GM12878 (cell line): ENCODE measurements around the gene EIF5. TPM values are rescaled to one million over a fixed set of nuclear protein-coding genes. Genes with fewer than 3 reads are reported as not detected.

Experiments used
- ATAC-seq: fragments of 200-7000 bp; cut with Tn5 transposase; 3 replicates; pipeline ENCODE4 v1.9.1; 2020; ENCODE audit warnings: mild to moderate bottlenecking, moderate library complexity
- BruUV-seq: library from RNA; stranded (reverse); fragments of 400-500 nt; replicated peaks from 2 replicates; lab custom pipeline; 2021; lab: Mats Ljungman, UMichigan
- CTCF ChIA-PET: fragments of 300-600 bp; sonication (Branson Sonifier 250); formaldehyde crosslinking; extraction: SDS; loops from one replicate; lab custom pipeline; 2021; ENCODE audit warnings: inconsistent platforms; lab: Yijun Ruan, JAX
- POLR2A ChIA-PET: fragments of 350-600 bp; formaldehyde crosslinking; extraction: SDS; loops from one replicate; lab custom pipeline; 2021; ENCODE audit warnings: inconsistent platforms; lab: Charles Lee
- RAD21 ChIA-PET: fragments of 300-600 bp; sonication (Branson Sonifier 250); formaldehyde crosslinking; loops from one replicate; lab custom pipeline; 2023; ENCODE audit warnings: antibody characterized with exemption; ENCODE audit not compliant: unreplicated experiment; lab: Charles Lee
- SMC1A ChIA-PET: fragments of 300-600 bp; sonication (Branson Sonifier 250); formaldehyde crosslinking; loops from one replicate; lab custom pipeline; 2023; ENCODE audit not compliant: unreplicated experiment, uncharacterized antibody; lab: Charles Lee
- DNase-seq: peaks from one replicate; pipeline ENCODE4 v3.0.0-alpha.2; 2011; ENCODE audit warnings: low read depth, low spot score
- FAIRE-seq: peaks from 3 replicates; lab custom pipeline; 2011; peaks lifted over from hg19 to GRCh38; lab: Jason Lieb, UNC
- H2AFZ ChIP-seq: 2 replicates; pipeline ENCODE4 v1.6.0; 2011; ENCODE audit warnings: low read depth, low read length, control low read depth; ENCODE audit not compliant: control insufficient read depth
- H3K27ac ChIP-seq: 2 replicates; pipeline ENCODE4 v1.5.1; 2011; ENCODE audit warnings: control low read depth; ENCODE audit not compliant: control insufficient read depth, insufficient read depth
- H3K27me3 ChIP-seq, 2 experiments: replicated peaks in 1 of 2; 2 replicates each; pipeline versions ENCODE4 v1.6.0 to v1.6.1; 2011; ENCODE audit warnings: low read length in 1 of 2; ENCODE audit not compliant: control insufficient read depth in 2 of 2, insufficient read depth in 2 of 2
- H3K36me3 ChIP-seq, 2 experiments: 2 replicates each; pipeline ENCODE4 v1.5.1; 2011; ENCODE audit warnings: low read length in 1 of 2; ENCODE audit not compliant: control insufficient read depth in 2 of 2, insufficient read depth in 2 of 2
- H3K4me1 ChIP-seq: 2 replicates; pipeline ENCODE4 v1.6.1; 2011; ENCODE audit warnings: mild to moderate bottlenecking, low read length, moderate library complexity, mixed read lengths; ENCODE audit not compliant: control insufficient read depth, insufficient read depth
- H3K4me2 ChIP-seq: 2 replicates; pipeline ENCODE4 v1.6.0; 2011; ENCODE audit warnings: control low read depth; ENCODE audit not compliant: control insufficient read depth, insufficient read depth
- H3K4me3 ChIP-seq: fragments of 200-600 bp; sonication (generic); 2 replicates; pipeline ENCODE4 v1.5.1; 2016
- H3K79me2 ChIP-seq: 2 replicates; pipeline ENCODE4 v1.6.0; 2011; ENCODE audit warnings: low read length; ENCODE audit not compliant: control insufficient read depth, insufficient read depth
- H3K9ac ChIP-seq: 2 replicates; pipeline ENCODE4 v1.8.0; 2011; ENCODE audit warnings: low read length, control low read depth, mixed read lengths; ENCODE audit not compliant: control insufficient read depth, insufficient read depth
- H3K9me3 ChIP-seq: replicated peaks from 3 replicates; pipeline ENCODE4 v1.5.1; 2011; ENCODE audit warnings: mild to moderate bottlenecking, low read length; ENCODE audit not compliant: control insufficient read depth, insufficient read depth
- H4K20me1 ChIP-seq: 2 replicates; pipeline ENCODE4 v1.6.0; 2011; ENCODE audit not compliant: control insufficient read depth, insufficient read depth
- ATF7 ChIP-seq: fragments of 450-650 bp; IDR thresholded peaks from 2 replicates; pipeline ENCODE4 v1.6.1; 2016; ENCODE audit warnings: low read depth, mild to moderate bottlenecking
- BRCA1 ChIP-seq: IDR thresholded peaks from 2 replicates; pipeline ENCODE4 v1.6.1; 2011; ENCODE audit warnings: low read depth, low read length, improper control_type of control experiment
- RUNX3 ChIP-seq: IDR thresholded peaks from 2 replicates; pipeline ENCODE4 v1.6.1; 2012; ENCODE audit warnings: low read length, inconsistent platforms
- SUPT20H ChIP-seq: IDR thresholded peaks from 2 replicates; pipeline ENCODE4 v1.6.1; 2011; ENCODE audit warnings: low read depth, mild to moderate bottlenecking, low read length, moderate library complexity, borderline replicate concordance; ENCODE audit not compliant: control insufficient read depth
- TBL1XR1 ChIP-seq: IDR thresholded peaks from 2 replicates; pipeline ENCODE4 v1.6.1; 2012; ENCODE audit warnings: low read depth, low read length, improper control_type of control experiment
- WGBS: methylation state at CpG from one replicate; pipeline ENCODE4 v1.1.6; 2016; ENCODE audit warnings: low lambda C conversion rate; ENCODE audit not compliant: insufficient replicate concordance, insufficient coverage; ENCODE audit errors: missing lambda C conversion rate; 5-methylcytosine and 5-hydroxymethylcytosine counted together
- in situ Hi-C: fragments of 300-500 bp; cut with MboI; formaldehyde crosslinking; loops from 9 replicates; pipeline ENCODE4 v1.14.3; 2018; ENCODE audit warnings: mixed read lengths
- intact Hi-C: fragments of 100-400 bp; cut with micrococcal nuclease; formaldehyde crosslinking; loops from one replicate; pipeline ENCODE4 v1.14.2; 2022; ENCODE audit not compliant: unreplicated experiment
- polyA plus RNA-seq, 11 experiments: library from polyadenylated mRNA; depleted of rRNA in 4 of 11; unstranded in 6 of 11; stranded (reverse) in 5 of 11; fragments of >200 nt; fragmentation: Nextera tagmentation in 4 of 11; fragmentation: Illumina TruSeq in 1 of 11; extraction: Ambion mirVana in 4 of 11; extraction: Trizol in 1 of 11; gene quantifications; 1 replicate in 1 of 11; 2 replicates in 10 of 11; pipeline versions ENCODE4 v1.2.1 to v1.2.3, GENCODE V29; 2011 to 2016; ENCODE audit warnings: inconsistent platforms in 2 of 11, missing spikeins in 2 of 11, low read depth in 1 of 11
- total RNA-seq, 4 experiments: library from RNA; depleted of rRNA in 3 of 4; stranded (reverse); fragments of >200 nt in 3 of 4; fragmentation: Illumina TruSeq in 1 of 4; extraction: Trizol in 1 of 4; gene quantifications; 2 replicates each; pipeline versions ENCODE4 v1.2.1 to v1.2.3, GENCODE V29; 2013 to 2021

Gene EIF5
- total and polyA plus RNA-seq, 10 of the 15 experiments (the other 5 are each of a cell fraction or from before 2014, with no cell fraction given): 51.2 to 360 (median 115) TPM

GRCh38 chr14:103284574-103285467 is 49.2 kb upstream of the EIF5 start (continued):
- TF ChIP-seq TBL1XR1: no peak

GRCh38 chr14:103286460-103286859 is 47.6 kb upstream of the EIF5 start:
- Histone ChIP-seq H3K4me3 (no peak overlapping the region), H2AFZ (no peak overlapping the region), H3K36me3 (no peaks in the 10 kb centered on the region), H3K9ac (no peak overlapping the region), H3K79me2 (no peaks in the 10 kb centered on the region), H3K27me3 (no peaks in the 10 kb centered on the region; a peak in 2 of 4 replicates), H4K20me1 (no peaks in the 10 kb centered on the region), H3K9me3 (no peaks in the 10 kb centered on the region), H3K27ac (no peak overlapping the region), H3K4me2 (no peak overlapping the region), H3K4me1 (no peaks in the 10 kb centered on the region)
- BruUV-seq: no TSS peak
- WGBS: 62% methylated on average over 2 of the region's 2 CpGs
- ChIA-PET SMC1A (interaction anchor here (0.8 to 1.0 kb wide), 2 partner anchors 102 to 181 kb away, joined by 3 to 4 read pairs; no protein-coding TSS in a partner anchor), CTCF (interaction anchor here (3.9 kb wide), 1 partner anchor 181 kb away, joined by 17 read pairs; no protein-coding TSS in a partner anchor), RAD21 (interaction anchor here (1.1 kb wide), 1 partner anchor 182 kb away, joined by 3 read pairs; no protein-coding TSS in a partner anchor), POLR2A (interaction anchor here (0.6 kb wide), 1 partner anchor 87 kb away, joined by 4 read pairs; no protein-coding TSS in a partner anchor)
- in situ Hi-C loops: no loop called here
- TF ChIP-seq ATF7 (peak; percentile 55; the same call in 1 of the 2 replicates), SUPT20H (no peak), BRCA1 (no peak), RUNX3 (no peak)
- DNase-seq: no peak
- FAIRE-seq: no peak
- intact Hi-C loops: no loop called here
- no peak for ATAC-seq
